A673 (cell line): Measurements from ENCODE around the gene PRKCA.

Source experiments
- CTCF ChIP-seq: fragments of 300-800, 200-600 bp; sonication (generic); conservative IDR thresholded peaks from 2 replicates; pipeline ENCODE4 v1.5.1; 2017; ENCODE audit warnings: low read depth, mild to moderate bottlenecking, antibody characterized with exemption, low read length, moderate library complexity, mixed read lengths
- EZH2 ChIP-seq: fragments of 200-600 bp; sonication (generic); IDR thresholded peaks from 2 replicates; pipeline ENCODE4 v1.6.1; 2017; ENCODE audit warnings: borderline replicate concordance, low read depth, mild to moderate bottlenecking, mixed read lengths, antibody characterized with exemption, low read length; ENCODE audit not compliant: poor library complexity, severe bottlenecking

GRCh38 chr17:66401364-66401763 lies 99.0 kb downstream of the PRKCA start:
- TF ChIP-seq CTCF (no peak), EZH2 (no peak)
